Natural killer cell (primary cell): ENCODE measurements around the gene LRRC17. TPM values are rescaled to one million over a fixed set of nuclear protein-coding genes. Genes with fewer than 3 reads are reported as not detected.

ENCODE experiments used
- ATAC-seq, 3 donors: fragments of 150-1000 bp in 2 of 3; fragments of 200-7000 bp in 1 of 3; cut with Tn5 transposase; 1 replicate in 1 of 3; 2 replicates in 2 of 3; pipeline ENCODE4 v1.10.0; 2021; ENCODE audit warnings: mild to moderate bottlenecking in 2 of 3, moderate library complexity in 2 of 3
- DNase-seq, 2 donors: peaks; one replicate each; pipeline versions ENCODE4 v3.0.0 to v3.0.0-alpha.2; 2013 to 2021; ENCODE audit warnings: mixed read lengths in 1 of 2
- H3K27ac ChIP-seq: one replicate; pipeline ENCODE4 v1.5.1; 2013; ENCODE audit warnings: mild to moderate bottlenecking, low read length
- H3K27me3 ChIP-seq: one replicate; pipeline ENCODE4 v1.6.1; 2013; ENCODE audit warnings: low read length; ENCODE audit not compliant: control insufficient read depth, insufficient read depth
- H3K36me3 ChIP-seq: one replicate; pipeline ENCODE4 v1.6.1; 2013; ENCODE audit warnings: low read length; ENCODE audit not compliant: control insufficient read depth, insufficient read depth
- H3K4me1 ChIP-seq: one replicate; pipeline ENCODE4 v1.6.1; 2013; ENCODE audit warnings: low read length; ENCODE audit not compliant: control insufficient read depth, insufficient read depth
- H3K4me3 ChIP-seq: one replicate; pipeline ENCODE4 v1.5.1; 2013; ENCODE audit warnings: low read length
- H3K9me3 ChIP-seq: one replicate; pipeline ENCODE4 v1.6.1; 2013; ENCODE audit warnings: low read length; ENCODE audit not compliant: control insufficient read depth, insufficient read depth
- H3K27ac Mint-ChIP-seq, 2 donors: one replicate each; pipeline ENCODE4 v1.8.0; 2022; ENCODE audit warnings: mild to moderate bottlenecking in 2 of 2, mixed read lengths in 2 of 2, moderate library complexity in 1 of 2
- H3K27me3 Mint-ChIP-seq, 2 donors: one replicate each; pipeline ENCODE4 v1.8.0; 2022; ENCODE audit warnings: low read depth in 2 of 2, mixed read lengths in 2 of 2
- H3K36me3 Mint-ChIP-seq: one replicate; pipeline ENCODE4 v1.8.0; 2022; ENCODE audit warnings: mixed read lengths
- H3K4me1 Mint-ChIP-seq, 2 donors: one replicate each; pipeline ENCODE4 v1.8.0; 2022; ENCODE audit warnings: mixed read lengths in 2 of 2
- H3K4me3 Mint-ChIP-seq: one replicate; pipeline ENCODE4 v1.8.0; 2022; ENCODE audit warnings: mild to moderate bottlenecking, moderate library complexity, mixed read lengths
- H3K9me3 Mint-ChIP-seq, 2 donors: one replicate each; pipeline ENCODE4 v1.8.0; 2022; ENCODE audit warnings: mixed read lengths in 2 of 2
- CTCF ChIP-seq: fragments of 200-600 bp; IDR thresholded peaks from one replicate; pipeline ENCODE4 v1.8.0; 2022; ENCODE audit warnings: antibody characterized with exemption
- WGBS: methylation state at CpG from one replicate; pipeline ENCODE4 v1.1.7; 2013; ENCODE audit warnings: missing lambda C conversion rate; ENCODE audit not compliant: insufficient coverage; 5-methylcytosine and 5-hydroxymethylcytosine counted together
- intact Hi-C: fragments of 100-400 bp; cut with micrococcal nuclease; formaldehyde crosslinking; loops from one replicate; pipeline ENCODE4 v1.14.2; 2022
- total RNA-seq, 4 donors: library from RNA; stranded (reverse); fragments of 120-200 nt in 1 of 4; gene quantifications; one replicate each; pipeline versions ENCODE4 v1.2.3 to v1.2.4, GENCODE V29; 2013 to 2022

The LRRC17 gene
- total RNA-seq, 3 donors from 2014 or later (not counting 1 experiment from before 2014, with no cell fraction given): 0.63 TPM; not detected in 2

DNA sequence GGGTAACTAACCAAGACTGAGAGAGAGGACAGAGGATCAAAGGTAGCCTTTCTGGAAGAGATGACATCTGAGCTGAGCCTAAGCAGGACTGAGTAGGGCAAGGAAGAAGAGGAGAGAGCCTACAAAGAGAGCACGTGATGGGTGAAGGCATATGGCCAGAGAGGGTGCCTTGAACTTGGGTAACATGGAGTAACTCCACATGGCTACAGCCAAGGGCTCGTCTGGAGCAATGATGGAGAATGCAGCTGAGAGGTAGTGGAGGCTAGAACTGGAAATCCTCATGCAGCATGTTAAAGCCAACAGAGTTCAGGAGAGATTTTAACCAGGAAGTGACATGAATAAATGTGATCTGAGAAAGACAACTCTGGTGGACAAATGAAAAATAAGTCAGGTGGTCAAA, 77.8 kb downstream of the LRRC17 start:
- H3K4me3 ChIP-seq: no peak overlapping the region
- H3K36me3 ChIP-seq: no peaks in the 10 kb centered on the region
- Mint-ChIP-seq H3K4me3 (no peak overlapping the region), H3K27ac (no peak overlapping the region), H3K4me1 (no peaks in the 10 kb centered on the region), H3K27me3 (peaks cover 0 to 5% of the 10 kb centered on the region in 2 donors), H3K36me3 (no peaks in the 10 kb centered on the region), H3K9me3 (no peaks in the 10 kb centered on the region)
- no peak overlapping the region for H3K27ac ChIP-seq
- DNase-seq (no peak), ATAC-seq (no peak)
- TF ChIP-seq CTCF: no peak
- 80% methylated on average over 2 of the region's 2 CpGs for WGBS
- intact Hi-C loops: no loop called here
- no peaks in the 10 kb centered on the region for H3K9me3 ChIP-seq
- no peaks in the 10 kb centered on the region for H3K27me3 ChIP-seq
- H3K4me1 ChIP-seq: no peaks in the 10 kb centered on the region

- Mint-ChIP-seq H3K27me3 (peaks cover 0 to 5% of the 10 kb centered on the region in 2 donors), H3K4me1 (no peaks in the 10 kb centered on the region), H3K36me3 (no peaks in the 10 kb centered on the region), H3K27ac (no peak overlapping the region), H3K9me3 (no peaks in the 10 kb centered on the region), H3K4me3 (no peak overlapping the region)
- H3K9me3 ChIP-seq: no peaks in the 10 kb centered on the region
- intact Hi-C loops: no loop called here
- no peak for DNase-seq
- no peaks in the 10 kb centered on the region for H3K36me3 ChIP-seq
- H3K27ac ChIP-seq: no peak overlapping the region
- H3K4me3 ChIP-seq: no peak overlapping the region
- H3K4me1 ChIP-seq: no peaks in the 10 kb centered on the region
- no peak for TF ChIP-seq CTCF
- no peaks in the 10 kb centered on the region for H3K27me3 ChIP-seq
- no peak for ATAC-seq
These were observed 78.3 kb downstream of the LRRC17 start for GRCh38 chr7:102991077-102991539.

DNA sequence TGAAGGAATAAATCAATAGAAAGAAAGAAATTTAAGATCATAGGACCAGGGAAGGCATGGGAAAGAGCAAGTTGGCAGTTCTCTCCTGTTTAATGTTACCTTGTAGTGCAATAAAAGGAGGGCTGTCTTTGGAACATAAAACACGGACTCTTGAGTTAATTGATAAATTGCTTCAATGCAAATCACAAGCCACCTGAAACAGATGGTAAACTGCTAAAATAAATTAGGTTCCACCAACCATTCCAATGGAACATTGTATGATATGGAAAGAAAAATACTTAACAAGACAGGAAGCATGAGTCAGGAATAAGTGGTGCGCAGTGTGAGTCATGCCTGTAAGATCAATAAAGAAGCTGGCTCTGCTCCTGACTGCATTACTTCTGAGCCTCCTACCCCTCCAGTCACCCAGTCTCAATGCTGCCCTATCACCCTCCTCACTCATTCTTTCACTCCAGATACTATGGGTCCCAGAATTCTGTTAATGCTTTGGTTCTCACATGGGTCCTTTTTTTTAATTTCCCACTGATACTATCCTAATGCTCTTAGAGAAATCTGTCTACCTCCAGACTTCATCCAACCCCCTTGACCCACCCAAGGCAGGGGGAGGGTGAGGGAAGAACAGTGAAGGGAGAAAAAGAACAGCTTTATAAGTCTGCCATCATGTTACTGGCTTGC, 78.9 kb downstream of the LRRC17 start:
- H3K27ac Mint-ChIP-seq: no peak overlapping the region
- no peak for TF ChIP-seq CTCF
- H3K4me1 Mint-ChIP-seq: no peaks in the 10 kb centered on the region
- DNase-seq (no peak), ATAC-seq (no peak)
- Histone ChIP-seq H3K27me3 (no peaks in the 10 kb centered on the region), H3K9me3 (no peaks in the 10 kb centered on the region), H3K27ac (no peak overlapping the region), H3K36me3 (no peaks in the 10 kb centered on the region), H3K4me1 (no peaks in the 10 kb centered on the region), H3K4me3 (no peak overlapping the region)
- H3K36me3 Mint-ChIP-seq: no peaks in the 10 kb centered on the region
- intact Hi-C loops: no loop called here
- H3K9me3 Mint-ChIP-seq: no peaks in the 10 kb centered on the region
- WGBS: 88% methylated on average over 1 of the region's 2 CpGs
- H3K27me3 Mint-ChIP-seq: peaks cover 0 to 5% of the 10 kb centered on the region in 2 donors
- H3K4me3 Mint-ChIP-seq: no peak overlapping the region

DNA sequence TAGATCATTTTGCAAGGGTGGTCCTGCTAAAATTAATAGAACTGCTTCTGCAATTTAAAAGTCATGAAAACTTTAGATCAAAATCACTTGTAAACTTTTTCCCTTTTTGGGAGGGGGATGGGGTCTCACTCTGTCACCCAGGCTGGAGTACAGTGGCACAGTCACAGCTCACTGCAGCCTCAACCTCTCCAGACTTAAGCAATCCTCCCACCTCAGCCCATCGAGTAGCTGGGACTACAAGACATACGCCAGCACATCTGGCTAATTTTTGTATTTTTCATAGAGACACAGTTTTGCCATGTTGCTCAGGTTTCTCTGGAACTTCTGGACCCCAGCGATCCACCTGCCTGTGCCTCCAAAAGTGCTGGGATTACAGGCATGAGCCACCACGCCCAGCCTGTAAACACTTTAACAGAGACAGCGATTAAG, 79.7 kb downstream of the LRRC17 start:
- H3K4me3 Mint-ChIP-seq: no peak overlapping the region
- no peak overlapping the region for H3K27ac ChIP-seq
- no peak overlapping the region for H3K4me3 ChIP-seq
- H3K4me1 ChIP-seq: no peaks in the 10 kb centered on the region
- no peak overlapping the region for H3K27ac Mint-ChIP-seq
- no peaks in the 10 kb centered on the region for H3K4me1 Mint-ChIP-seq
- H3K36me3 Mint-ChIP-seq: no peaks in the 10 kb centered on the region
- WGBS: 93% methylated on average over 4 of the region's 5 CpGs
- ATAC-seq (no peak), DNase-seq (no peak)
- no peaks in the 10 kb centered on the region for H3K9me3 ChIP-seq
- no peaks in the 10 kb centered on the region for H3K27me3 ChIP-seq
- no peaks in the 10 kb centered on the region for H3K9me3 Mint-ChIP-seq
- intact Hi-C loops: no loop called here
- peaks cover 0 to 5% of the 10 kb centered on the region in 2 donors for H3K27me3 Mint-ChIP-seq
- TF ChIP-seq CTCF: no peak
- H3K36me3 ChIP-seq: no peaks in the 10 kb centered on the region
